ENCODE measurements around the gene TNS4.

The TNS4 gene

GRCh38 chr17:40490982-40491381 is 10.4 kb downstream of the TNS4 start:
- DNase-seq: no peak

GRCh38 chr17:40490289-40490853 is 11.1 kb downstream of the TNS4 start:
- peak; percentile 70 for DNase-seq

- DNase-seq: no peak
Observed at GRCh38 chr17:40487371-40488020, 13.9 kb downstream of the TNS4 start.

GRCh38 chr17:40486522-40487370 is 14.7 kb downstream of the TNS4 start:
- DNase-seq: no peak

GRCh38 chr17:40485851-40486521 is 15.4 kb downstream of the TNS4 start:
- no peak for DNase-seq

GRCh38 chr17:40484973-40485530 is 16.4 kb downstream of the TNS4 start:
- no peak for DNase-seq

- DNase-seq: no peak
Observed at GRCh38 chr17:40484285-40484972, 17.0 kb downstream of the TNS4 start.

GRCh38 chr17:40483679-40484078 is 17.7 kb downstream of the TNS4 start:
- no peak for DNase-seq

- DNase-seq: no peak
Observed at GRCh38 chr17:40482722-40483121, 18.7 kb downstream of the TNS4 start.

GRCh38 chr17:40481106-40481505 is 20.3 kb downstream of the TNS4 start:
- DNase-seq: no peak

GRCh38 chr17:40480501-40481003 is 20.9 kb downstream of the TNS4 start:
- DNase-seq: peak; percentile 22

GRCh38 chr17:40479754-40480480 is 21.5 kb downstream of the TNS4 start:
- DNase-seq: no peak

- no peak for DNase-seq
Observed at GRCh38 chr17:40478486-40478885, 22.9 kb downstream of the TNS4 start.

- DNase-seq: no peak
Observed at GRCh38 chr17:40477796-40478195, 23.6 kb downstream of the TNS4 start.

GRCh38 chr17:40475234-40475908 is 26.1 kb downstream of the TNS4 start:
- DNase-seq: no peak

- no peak for DNase-seq
Observed at GRCh38 chr17:40474419-40475002, 26.9 kb downstream of the TNS4 start.

GRCh38 chr17:40473573-40474365 is 27.7 kb downstream of the TNS4 start:
- no peak for DNase-seq

- DNase-seq: no peak
Observed at GRCh38 chr17:40472733-40473452, 28.5 kb downstream of the TNS4 start.

All from COR-L47 (cell line).